GM12892 (cell line): ENCODE data around the gene CIBAR2.

Source experiments
- POLR2A ChIP-seq: IDR thresholded peaks from 2 replicates; pipeline ENCODE4 v1.6.1; 2011; ENCODE audit warnings: low read depth, low read length, control low read depth
- POLR2AphosphoS5 ChIP-seq: IDR thresholded peaks from 2 replicates; pipeline ENCODE4 v1.6.1; 2011; ENCODE audit warnings: low read depth, low read length, control low read depth

DNA sequence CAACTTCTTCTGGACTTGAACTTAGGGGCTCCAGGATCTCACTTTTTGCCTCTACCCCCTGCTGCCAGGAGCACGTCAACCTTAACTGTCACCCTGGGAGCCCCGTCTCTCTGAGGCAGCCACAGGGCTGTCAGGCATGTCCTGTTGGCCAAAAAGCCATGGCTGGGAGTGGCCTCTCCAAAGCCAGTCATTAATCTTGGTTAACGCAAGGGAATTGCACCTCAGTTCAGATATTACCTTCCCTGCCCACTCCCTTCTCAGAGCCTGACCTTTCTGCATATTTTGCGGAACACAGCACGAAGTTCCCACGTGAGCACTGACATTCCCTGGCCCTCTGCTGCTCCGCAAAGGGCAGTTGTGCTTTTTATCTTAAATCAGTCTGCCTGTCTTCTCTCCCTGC, 44.2 kb upstream of the CIBAR2 start:
- TF ChIP-seq POLR2A (no peak), POLR2AphosphoS5 (no peak)
